ENCODE data around the gene AP5S1.

AP5S1 gene

GRCh38 chr20:3846740-3847428 is 26.5 kb downstream of the AP5S1 start, which contains the start of gene MAVS:
Gene MAVS (plus strand): TSS chr20:3846834. CDS start chr20:3854625, 7,791 bp downstream.
- DNase-seq = peak; percentile 95

DNA sequence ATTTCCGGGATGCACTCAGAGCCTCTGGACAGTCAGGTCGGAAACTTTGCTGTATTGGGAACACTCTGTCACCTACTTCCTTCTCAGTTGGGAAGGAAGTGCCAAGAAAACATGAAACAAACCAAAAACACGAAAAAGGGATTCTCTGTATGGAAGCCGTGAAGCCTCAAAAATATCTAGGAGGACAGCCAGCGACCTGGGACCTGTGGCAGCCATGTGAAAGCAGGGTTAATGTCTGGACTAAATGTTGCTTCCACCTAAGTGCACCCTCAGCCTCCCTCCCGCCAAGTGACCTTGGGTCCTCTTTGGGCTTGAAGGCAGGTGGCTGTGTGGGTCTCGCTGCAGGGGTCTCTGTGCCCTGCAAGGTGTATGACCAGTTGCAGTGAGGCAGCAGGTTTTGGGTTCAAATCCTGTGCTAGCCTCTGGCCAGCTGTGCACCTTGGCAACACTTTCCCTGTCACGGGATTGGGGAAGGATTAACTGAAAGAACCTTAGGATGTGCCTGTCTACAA is 27.1 kb downstream of the AP5S1 start:
- DNase-seq = peak; percentile 65

GRCh38 chr20:3848565-3848964 is 28.2 kb downstream of the AP5S1 start:
- DNase-seq = no peak

GRCh38 chr20:3854462-3854871 is 34.1 kb downstream of the AP5S1 start:
- no peak for DNase-seq

- DNase-seq = no peak
These were observed 37.1 kb downstream of the AP5S1 start for GRCh38 chr20:3857405-3857804.

GRCh38 chr20:3858689-3859088 is 38.3 kb downstream of the AP5S1 start:
- no peak for DNase-seq

DNA sequence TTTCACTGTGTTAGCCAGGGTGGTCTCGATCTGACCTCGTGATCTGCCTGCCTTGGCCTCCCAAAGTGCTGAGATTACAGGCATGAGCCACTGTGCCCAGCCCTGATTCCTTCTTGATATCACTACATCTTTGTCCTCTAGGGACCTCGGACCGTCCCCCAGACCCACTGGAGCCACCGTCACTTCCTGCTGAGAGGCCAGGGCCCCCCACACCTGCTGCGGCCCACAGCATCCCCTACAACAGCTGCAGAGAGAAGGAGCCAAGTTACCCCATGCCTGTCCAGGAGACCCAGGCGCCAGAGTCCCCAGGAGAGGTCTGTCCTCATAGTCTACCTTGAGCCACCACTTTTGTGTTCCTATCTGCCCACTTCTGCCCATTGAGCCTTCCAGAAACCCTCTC is 40.8 kb downstream of the AP5S1 start:
- no peak for DNase-seq

GRCh38 chr20:3862333-3862732 is 42.0 kb downstream of the AP5S1 start:
- DNase-seq = no peak

DNA sequence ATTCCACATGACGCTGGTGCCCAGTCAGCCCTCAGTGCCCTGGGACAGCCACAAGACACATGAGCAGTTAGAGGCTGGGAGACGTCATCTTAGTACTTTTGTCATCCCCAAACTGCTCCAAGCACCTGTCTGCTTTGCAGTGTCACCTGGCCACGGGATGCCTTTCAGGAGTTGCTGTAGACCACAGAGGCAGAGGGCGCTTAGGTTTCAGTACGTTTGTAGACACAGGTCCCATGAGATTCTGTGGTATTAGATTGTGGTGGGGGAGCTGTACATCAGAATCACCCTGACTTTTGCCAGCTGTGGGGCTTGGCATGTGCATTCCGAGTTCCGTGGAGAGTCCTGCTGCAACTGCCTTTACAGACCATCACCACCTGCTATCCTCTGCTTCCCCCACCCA is 43.0 kb downstream of the AP5S1 start:
- DNase-seq = no peak

DNA sequence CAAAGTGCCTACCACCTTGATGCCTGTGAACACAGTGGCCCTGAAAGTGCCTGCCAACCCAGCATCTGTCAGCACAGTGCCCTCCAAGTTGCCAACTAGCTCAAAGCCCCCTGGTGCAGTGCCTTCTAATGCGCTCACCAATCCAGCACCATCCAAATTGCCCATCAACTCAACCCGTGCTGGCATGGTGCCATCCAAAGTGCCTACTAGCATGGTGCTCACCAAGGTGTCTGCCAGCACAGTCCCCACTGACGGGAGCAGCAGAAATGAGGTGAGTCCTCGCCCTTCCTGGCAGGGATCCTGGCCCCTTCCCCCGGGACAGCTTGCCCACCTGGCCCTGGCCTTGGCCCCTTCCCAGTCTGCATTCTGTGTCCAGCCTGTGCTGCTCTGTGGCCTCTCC is 44.2 kb downstream of the AP5S1 start:
- DNase-seq = no peak

DNA sequence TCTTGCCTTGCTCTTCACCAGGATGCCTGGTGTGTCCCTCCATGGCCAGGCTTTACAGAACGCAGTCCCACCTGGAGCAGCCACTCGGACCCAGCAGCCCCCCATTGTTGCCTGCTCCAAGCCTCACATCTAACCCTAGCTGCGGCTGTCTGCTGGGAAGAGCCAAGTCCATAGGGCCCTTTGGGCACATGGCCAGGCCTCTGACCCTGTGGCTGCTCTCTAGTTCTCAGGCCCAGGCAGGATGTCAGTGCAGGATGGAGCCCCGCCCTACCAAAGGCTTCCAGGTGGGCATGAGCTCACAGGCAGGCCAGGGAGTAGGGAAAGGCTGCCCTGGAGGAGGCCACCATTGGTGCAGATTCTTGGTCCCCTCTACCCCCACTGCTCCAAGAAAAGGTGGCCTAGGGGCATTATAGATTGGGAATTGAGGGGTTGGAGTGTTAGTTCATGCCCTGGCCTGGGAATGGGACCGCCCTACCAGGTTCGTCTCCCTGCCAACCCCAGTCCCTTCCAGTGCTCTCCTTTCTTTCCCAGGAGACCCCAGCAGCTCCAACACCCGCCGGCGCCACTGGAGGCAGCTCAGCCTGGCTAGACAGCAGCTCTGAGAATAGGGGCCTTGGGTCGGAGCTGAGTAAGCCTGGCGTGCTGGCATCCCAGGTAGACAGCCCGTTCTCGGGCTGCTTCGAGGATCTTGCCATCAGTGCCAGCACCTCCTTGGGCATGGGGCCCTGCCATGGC is 45.0 kb downstream of the AP5S1 start:
- no peak for DNase-seq

GRCh38 chr20:3865887-3866407 is 45.6 kb downstream of the AP5S1 start:
- no peak for DNase-seq

DNA sequence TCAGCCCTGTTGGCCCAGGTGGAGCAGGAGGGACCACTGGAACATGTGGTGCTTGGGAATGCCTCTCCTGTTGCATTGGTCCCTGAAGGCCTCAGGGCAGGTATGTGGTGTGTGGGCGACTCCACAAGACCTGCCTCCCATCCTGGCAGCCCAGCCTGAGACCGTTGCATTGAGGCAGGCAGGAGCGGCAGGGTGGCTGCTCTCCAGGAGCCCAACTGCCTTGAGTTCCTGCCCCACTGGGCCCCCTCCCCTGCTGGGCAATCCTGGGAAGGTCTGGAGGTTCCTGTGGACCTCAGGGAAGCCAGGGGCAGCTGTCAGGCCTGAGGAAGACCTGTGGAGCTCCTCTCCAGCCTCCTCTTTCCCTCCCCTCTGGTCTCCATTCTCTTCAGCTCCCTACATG is 46.1 kb downstream of the AP5S1 start:
- DNase-seq = no peak

DNA sequence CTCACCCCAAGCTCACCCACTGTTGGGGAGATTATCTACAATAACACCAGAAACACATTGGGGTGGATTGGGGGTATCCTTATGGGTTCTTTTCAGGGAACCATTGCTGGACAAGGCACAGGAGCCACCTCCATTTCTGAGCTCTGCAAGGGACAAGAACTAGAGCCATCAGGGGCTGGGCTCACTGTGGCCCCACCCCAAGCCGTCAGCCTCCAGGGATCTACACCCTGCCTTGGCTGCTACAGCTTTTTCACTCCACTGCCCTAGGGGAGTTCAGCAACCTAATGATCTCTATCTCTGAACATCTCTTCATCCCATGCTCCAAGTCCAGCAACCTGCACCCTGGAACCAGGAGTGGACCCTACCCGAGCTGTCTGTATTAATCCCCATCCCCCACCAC is 47.5 kb downstream of the AP5S1 start:
- no peak for DNase-seq

GRCh38 chr20:3869839-3870634 is 49.7 kb downstream of the AP5S1 start:
- no peak for DNase-seq

DNA sequence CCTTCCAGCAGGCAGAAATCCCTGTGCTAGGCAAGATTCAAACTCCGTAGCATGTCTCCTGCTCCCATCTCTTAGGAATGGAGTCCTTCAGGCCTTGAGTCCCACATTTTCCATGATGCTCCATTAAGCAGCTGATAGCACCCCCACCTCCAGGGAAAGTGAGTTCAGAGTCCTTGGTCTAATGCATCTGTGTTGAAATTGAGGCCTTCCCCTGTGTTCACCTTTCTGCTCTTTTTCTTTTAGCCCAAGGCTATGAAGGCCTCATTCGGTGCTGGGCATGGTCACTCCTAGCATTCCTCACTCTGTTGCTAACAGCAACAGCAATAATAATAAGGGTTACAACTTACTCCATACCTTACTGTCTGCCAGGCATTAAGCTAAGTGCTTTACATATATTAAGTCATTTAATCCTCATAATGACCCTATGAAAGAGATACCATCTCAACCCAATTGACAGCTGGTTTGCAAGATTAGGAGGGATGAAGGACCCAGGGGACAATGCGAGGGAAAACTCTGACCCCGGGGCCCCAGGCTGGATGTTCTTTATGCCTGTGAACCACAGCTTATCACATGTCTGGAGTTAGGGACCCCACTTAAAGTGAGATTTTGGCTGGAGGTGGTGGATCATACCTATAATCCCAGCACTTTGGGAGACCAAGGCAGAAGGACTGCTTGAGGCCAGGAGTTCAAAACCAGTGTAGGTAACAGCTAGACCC is 51.4 kb downstream of the AP5S1 start:
- DNase-seq = no peak

DNA sequence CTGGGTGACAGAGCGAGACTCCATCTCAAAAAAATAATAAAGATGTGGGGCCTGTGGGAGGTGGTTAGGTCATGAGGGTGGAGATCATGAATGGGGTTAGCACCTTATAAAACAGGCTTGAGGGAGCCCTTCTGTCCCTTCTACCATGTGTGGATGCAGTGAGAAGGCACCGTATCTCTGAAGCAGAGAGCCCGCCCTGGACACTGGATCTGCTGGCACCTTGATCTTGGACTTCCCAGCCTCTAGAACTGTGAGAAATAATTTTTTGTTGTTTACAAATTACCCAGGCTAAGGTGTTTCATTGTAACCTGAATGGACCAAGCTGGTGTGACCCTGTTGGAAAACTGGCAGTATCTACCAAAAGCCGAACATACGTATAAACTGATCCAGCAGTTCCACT is 53.2 kb downstream of the AP5S1 start:
- no peak for DNase-seq

DNA sequence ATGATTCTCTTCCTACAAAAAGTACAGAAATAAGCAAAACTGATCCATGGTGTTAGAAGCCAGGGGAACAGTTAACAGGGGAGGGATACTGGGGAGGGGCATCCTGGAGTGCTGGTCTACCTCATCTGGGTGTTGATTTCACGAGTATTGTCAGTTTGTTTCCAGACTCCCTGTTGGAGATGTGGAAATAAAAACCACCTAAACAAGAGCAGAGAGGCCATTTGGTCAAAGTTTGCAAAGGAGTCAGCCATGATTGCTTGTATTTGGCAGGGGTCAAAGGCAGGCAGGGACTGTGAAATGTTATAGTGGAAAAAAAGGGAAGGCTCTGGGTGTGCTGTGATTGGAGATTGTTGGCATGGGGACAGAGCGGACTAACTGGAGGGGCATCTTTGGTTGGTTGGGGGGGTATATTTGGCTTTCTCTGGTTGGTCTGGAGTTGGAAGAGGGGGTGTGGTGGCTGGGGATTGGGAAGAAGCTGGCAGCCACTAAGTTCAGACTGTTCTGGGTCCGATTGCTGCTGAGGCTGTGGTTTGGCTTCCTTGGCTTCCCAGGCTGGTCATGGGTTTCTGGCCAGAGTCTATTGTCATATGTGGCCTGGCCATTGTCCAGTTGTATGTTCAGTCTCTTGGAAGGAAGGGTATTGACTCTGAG is 54.0 kb downstream of the AP5S1 start:
- no peak for DNase-seq

GRCh38 chr20:3875378-3875974 is 55.1 kb downstream of the AP5S1 start:
- no peak for DNase-seq

- no peak for DNase-seq
These were observed 55.7 kb downstream of the AP5S1 start for GRCh38 chr20:3876000-3876399.

GRCh38 chr20:3876676-3877075 is 56.3 kb downstream of the AP5S1 start:
- no peak for DNase-seq

Measured in activated effector memory CD4-positive, alpha-beta T cell treated with anti-CD3 and anti-CD28 coated beads, Interleukin-2, amount 50 U/mL, for 16 hours (primary cell).